Stomach smooth muscle (tissue), 2 donors: Measurements from ENCODE around the gene PUS1.
"Not testable (repeated sequence)": the region's sequence is repeated elsewhere in the genome, so short reads cannot be mapped to it uniquely, and the experiment has no call there.

Experiments used
- H3K27ac ChIP-seq: one replicate; pipeline ENCODE4 v1.7.0; 2013; ENCODE audit warnings: mild to moderate bottlenecking, low read length, inconsistent platforms
- H3K27me3 ChIP-seq, 2 donors: one replicate each; pipeline ENCODE4 v1.7.0; 2013; ENCODE audit warnings: low read length in 2 of 2; ENCODE audit not compliant: insufficient read depth in 2 of 2, control insufficient read depth in 1 of 2
- H3K36me3 ChIP-seq, 2 donors: one replicate each; pipeline ENCODE4 v1.7.0; 2013; ENCODE audit warnings: low read length in 2 of 2; ENCODE audit not compliant: control insufficient read depth in 2 of 2, insufficient read depth in 2 of 2
- H3K4me1 ChIP-seq: one replicate; pipeline ENCODE4 v1.7.0; 2013; ENCODE audit warnings: low read length; ENCODE audit not compliant: control insufficient read depth, insufficient read depth
- H3K4me3 ChIP-seq, 2 donors: one replicate each; pipeline ENCODE4 v1.7.0; 2013; ENCODE audit warnings: low read length in 2 of 2
- H3K9ac ChIP-seq, 2 donors: one replicate each; pipeline ENCODE4 v1.7.0; 2013; ENCODE audit warnings: low read length in 2 of 2, mild to moderate bottlenecking in 1 of 2
- H3K9me3 ChIP-seq, 2 donors: one replicate each; pipeline ENCODE4 v1.7.0; 2013; ENCODE audit warnings: low read length in 2 of 2; ENCODE audit not compliant: control insufficient read depth in 2 of 2
- donor health status: healthy.
- donor health status: Pancreatic carcinoma.

PUS1 gene

GRCh38 chr12:131949431-131950181 is 20.5 kb downstream of the PUS1 start, which contains the start of gene EP400:
TSS of gene EP400 (plus strand) at chr12:131949942. CDS start at chr12:131960620, 10,678 bp downstream.
- H3K4me1 ChIP-seq = peaks cover 7% of the 10 kb centered on the region
- no peaks in the 10 kb centered on the region for H3K9me3 ChIP-seq
- no peaks in the 10 kb centered on the region for H3K36me3 ChIP-seq
- H3K4me3 ChIP-seq = peak within 1 kb of the TSS; percentile 60 to 85
- H3K27ac ChIP-seq = peak within 1 kb of the TSS; percentile 55
- peak within 1 kb of the TSS; percentile 75 to 82 for H3K9ac ChIP-seq
- H3K27me3 ChIP-seq = no peaks in the 10 kb centered on the region

GRCh38 chr12:131950182-131950913 is 21.3 kb downstream of the PUS1 start:
- Histone ChIP-seq H3K27ac (peak overlapping the region; percentile 55), H3K36me3 (no peaks in the 10 kb centered on the region), H3K9ac (peak overlapping the region; percentile 75 to 82), H3K27me3 (no peaks in the 10 kb centered on the region), H3K4me3 (peak overlapping the region; percentile 60 to 85), H3K9me3 (no peaks in the 10 kb centered on the region), H3K4me1 (peaks cover 7% of the 10 kb centered on the region)

GRCh38 chr12:131953810-131954209 is 24.7 kb downstream of the PUS1 start:
- H3K36me3 ChIP-seq, H3K9me3 ChIP-seq, H3K27ac ChIP-seq, H3K27me3 ChIP-seq, H3K9ac ChIP-seq, H3K4me3 ChIP-seq: not testable (repeated sequence)
- H3K4me1 ChIP-seq = peaks cover 12% of the 10 kb centered on the region

DNA sequence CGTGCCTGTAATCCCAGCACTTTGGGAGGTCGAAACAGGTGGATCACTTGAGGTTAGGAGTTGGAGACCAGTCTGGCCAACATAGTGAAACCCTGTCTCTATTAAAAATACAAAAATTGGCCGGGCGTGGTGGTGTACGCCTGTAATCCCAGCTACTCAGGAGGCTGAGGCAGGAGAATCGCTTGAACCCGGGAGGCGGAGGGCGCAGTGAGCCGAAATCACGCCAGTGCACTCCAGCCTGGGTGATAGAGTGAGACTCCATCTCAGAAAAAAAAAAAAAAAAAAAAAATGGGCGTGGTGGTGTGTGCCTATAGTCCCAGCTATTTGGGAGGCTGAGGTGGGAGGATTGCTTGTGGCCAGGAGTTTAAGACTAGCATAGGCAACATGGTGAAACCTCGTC is 25.4 kb downstream of the PUS1 start:
- H3K27ac ChIP-seq, H3K9ac ChIP-seq, H3K27me3 ChIP-seq, H3K4me3 ChIP-seq, H3K36me3 ChIP-seq, H3K9me3 ChIP-seq: not testable (repeated sequence)
- peaks cover 16% of the 10 kb centered on the region for H3K4me1 ChIP-seq

DNA sequence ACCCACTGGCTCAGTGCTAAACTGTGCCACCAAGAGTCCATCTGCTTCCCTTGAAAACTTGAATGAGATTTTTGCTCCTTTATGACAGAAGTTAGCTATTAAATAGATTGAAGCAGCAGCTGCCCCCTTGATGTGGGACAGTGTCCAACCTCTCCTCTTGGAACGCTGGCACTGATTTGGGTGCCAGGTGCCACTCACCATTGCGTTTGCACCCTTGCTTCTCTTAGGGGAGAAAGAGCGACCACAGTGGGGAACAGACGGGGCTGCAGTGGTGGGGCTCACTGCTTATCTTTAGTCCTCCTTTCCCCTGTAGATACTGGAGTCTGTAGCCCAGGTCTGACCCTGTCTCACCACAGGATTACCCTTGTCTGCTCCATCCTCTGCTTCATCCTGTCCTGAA is 30.0 kb downstream of the PUS1 start:
- Histone ChIP-seq H3K4me3 (no peak overlapping the region), H3K27me3 (no peaks in the 10 kb centered on the region), H3K9me3 (no peaks in the 10 kb centered on the region), H3K27ac (no peak overlapping the region), H3K4me1 (peaks cover 13% of the 10 kb centered on the region), H3K9ac (peak overlapping the region in 1 of 2 donors; percentile 29), H3K36me3 (peaks cover 6 to 8% of the 10 kb centered on the region in 2 donors)

DNA sequence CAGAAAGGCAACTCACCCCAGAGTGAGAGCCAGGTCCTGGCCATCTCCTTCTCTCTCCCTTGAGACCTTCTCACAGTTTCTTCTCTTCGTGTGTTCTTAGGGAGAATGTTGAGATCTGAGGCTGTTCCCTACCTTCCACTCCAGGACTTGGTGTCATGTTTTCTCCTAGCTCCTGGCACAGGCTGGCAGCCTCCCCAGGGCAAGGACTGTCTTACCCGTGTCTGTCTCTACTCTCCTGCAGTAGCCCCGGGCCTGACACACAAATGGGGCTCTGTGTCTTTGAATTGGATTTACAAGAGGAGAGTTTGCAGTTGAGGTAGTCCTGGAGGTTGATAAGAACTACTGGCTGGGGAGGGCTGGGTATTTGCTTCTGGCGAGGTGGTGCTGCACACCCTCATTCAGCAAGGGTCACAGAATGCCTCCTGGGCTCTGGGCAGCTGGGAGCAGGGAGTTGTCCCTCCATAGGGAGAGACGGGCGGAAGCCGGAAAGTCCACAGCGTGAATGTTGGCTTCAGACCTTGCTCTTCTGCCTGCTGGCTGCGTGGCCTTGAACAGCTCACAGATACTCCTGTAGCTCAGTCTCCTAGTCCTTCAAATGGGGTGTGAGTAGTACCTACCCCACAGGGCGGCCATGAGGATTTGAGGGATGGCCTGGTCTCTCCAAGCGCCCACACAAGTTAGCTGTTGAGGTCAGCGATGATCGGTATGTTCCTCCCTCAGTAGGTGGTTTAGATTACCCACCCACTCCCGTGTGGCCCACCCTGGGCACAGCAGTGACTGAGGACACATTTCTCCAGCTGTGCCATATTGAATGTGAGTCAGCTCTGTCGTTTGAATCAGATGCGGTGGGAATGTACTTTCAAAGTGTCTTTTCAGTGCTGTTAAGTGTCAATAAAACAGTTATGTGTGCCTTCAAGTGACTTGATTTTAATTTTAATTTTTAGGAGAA is 30.8 kb downstream of the PUS1 start:
- Histone ChIP-seq H3K4me1 (peaks cover 13% of the 10 kb centered on the region), H3K27ac (no peak overlapping the region), H3K9ac (peak overlapping the region in 1 of 2 donors; percentile 29), H3K4me3 (no peak overlapping the region), H3K36me3 (peaks cover 6 to 8% of the 10 kb centered on the region in 2 donors), H3K27me3 (no peaks in the 10 kb centered on the region), H3K9me3 (no peaks in the 10 kb centered on the region)

DNA sequence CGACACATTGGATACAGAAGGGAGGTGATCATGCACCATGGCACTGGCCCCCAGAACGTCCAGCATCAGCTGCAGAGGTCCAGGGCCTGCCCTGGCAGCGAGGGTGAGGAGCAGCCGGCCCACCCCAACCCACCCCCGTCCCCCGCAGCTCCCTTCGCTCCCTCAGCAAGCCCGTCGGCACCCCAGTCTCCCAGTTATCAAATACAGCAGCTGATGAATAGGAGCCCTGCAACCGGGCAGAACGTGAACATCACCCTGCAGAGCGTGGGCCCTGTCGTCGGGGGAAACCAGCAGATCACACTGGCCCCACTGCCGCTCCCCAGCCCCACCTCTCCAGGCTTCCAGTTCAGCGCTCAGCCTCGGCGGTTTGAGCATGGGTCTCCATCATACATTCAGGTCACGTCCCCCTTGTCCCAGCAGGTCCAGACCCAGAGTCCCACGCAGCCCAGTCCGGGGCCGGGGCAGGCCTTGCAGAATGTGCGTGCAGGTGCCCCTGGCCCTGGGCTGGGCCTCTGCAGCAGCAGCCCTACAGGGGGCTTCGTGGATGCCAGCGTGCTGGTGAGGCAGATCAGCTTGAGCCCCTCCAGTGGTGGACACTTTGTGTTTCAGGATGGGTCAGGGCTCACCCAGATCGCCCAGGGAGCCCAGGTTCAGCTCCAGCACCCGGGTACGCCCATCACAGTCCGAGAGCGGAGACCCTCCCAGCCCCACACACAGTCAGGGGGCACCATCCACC is 31.7 kb downstream of the PUS1 start:
- H3K36me3 ChIP-seq, H3K4me3 ChIP-seq, H3K27ac ChIP-seq, H3K9ac ChIP-seq, H3K27me3 ChIP-seq, H3K9me3 ChIP-seq: not testable (repeated sequence)
- H3K4me1 ChIP-seq = peaks cover 13% of the 10 kb centered on the region

GRCh38 chr12:131961328-131961727 is 32.3 kb downstream of the PUS1 start:
- not testable (repeated sequence) for H3K4me3 ChIP-seq, H3K27ac ChIP-seq, H3K9ac ChIP-seq, H3K27me3 ChIP-seq, H3K9me3 ChIP-seq, H3K36me3 ChIP-seq
- H3K4me1 ChIP-seq = peaks cover 13% of the 10 kb centered on the region

GRCh38 chr12:131962069-131962468 is 33.0 kb downstream of the PUS1 start:
- Histone ChIP-seq H3K27me3 (no peaks in the 10 kb centered on the region), H3K27ac (no peak overlapping the region), H3K4me1 (peaks cover 13% of the 10 kb centered on the region), H3K36me3 (peaks cover 6 to 8% of the 10 kb centered on the region in 2 donors), H3K9ac (no peak overlapping the region), H3K9me3 (no peaks in the 10 kb centered on the region), H3K4me3 (no peak overlapping the region)

- Histone ChIP-seq H3K4me3 (no peak overlapping the region), H3K36me3 (peaks cover 6 to 8% of the 10 kb centered on the region in 2 donors), H3K27ac (no peak overlapping the region), H3K9ac (no peak overlapping the region), H3K9me3 (no peaks in the 10 kb centered on the region), H3K27me3 (no peaks in the 10 kb centered on the region), H3K4me1 (peaks cover 12% of the 10 kb centered on the region)
Measured at GRCh38 chr12:131963381-131963780, 34.3 kb downstream of the PUS1 start.
